HUES64 (cell line): ENCODE data around the gene ZBTB8B.

Source experiments
- H3K27ac ChIP-seq: 2 replicates; pipeline ENCODE4 v1.7.0; 2013; ENCODE audit warnings: low read depth, low read length, inconsistent platforms
- H3K27me3 ChIP-seq: 2 replicates; pipeline ENCODE4 v1.6.1; 2013; ENCODE audit warnings: mild to moderate bottlenecking, low read length; ENCODE audit not compliant: insufficient read depth
- H3K36me3 ChIP-seq: 2 replicates; pipeline ENCODE4 v1.6.1; 2013; ENCODE audit warnings: mild to moderate bottlenecking, low read length; ENCODE audit not compliant: insufficient read depth
- H3K4me1 ChIP-seq: 2 replicates; pipeline ENCODE4 v1.6.1; 2013; ENCODE audit warnings: mild to moderate bottlenecking, low read length, moderate library complexity; ENCODE audit not compliant: insufficient read depth
- H3K4me3 ChIP-seq: 2 replicates; pipeline ENCODE4 v1.5.1; 2013; ENCODE audit warnings: mild to moderate bottlenecking, low read length, moderate library complexity
- H3K9ac ChIP-seq: 2 replicates; pipeline ENCODE4 v1.6.1; 2013; ENCODE audit warnings: mild to moderate bottlenecking, low read depth, low read length
- H3K9me3 ChIP-seq: 2 replicates; pipeline ENCODE4 v1.6.1; 2013; ENCODE audit warnings: low read depth, low read length; ENCODE audit not compliant: insufficient read depth
- WGBS: fragments of 150-250, 120-280 bp; methylation state at CpG from one replicate; pipeline ENCODE4 v1.1.7; 2013; ENCODE audit warnings: missing lambda C conversion rate; 5-methylcytosine and 5-hydroxymethylcytosine counted together

ZBTB8B gene

GRCh38 chr1:32509939-32510338 lies 45.1 kb downstream of the ZBTB8B start:
- H3K9me3 ChIP-seq, result no peaks in the 10 kb centered on the region
- no peaks in the 10 kb centered on the region for H3K36me3 ChIP-seq
- no peak overlapping the region for H3K9ac ChIP-seq
- no peak overlapping the region for H3K4me3 ChIP-seq
- no peaks in the 10 kb centered on the region for H3K4me1 ChIP-seq
- no peaks in the 10 kb centered on the region for H3K27me3 ChIP-seq
- no peak overlapping the region for H3K27ac ChIP-seq
- WGBS, result 96% methylated on average over 1 of the region's 1 CpG
